Caco-2 (cell line): ENCODE measurements around the gene CDH13. TPM values are rescaled to one million over a fixed set of nuclear protein-coding genes. Genes with fewer than 3 reads are reported as not detected.

ENCODE experiments used
- BruUV-seq: library from RNA; stranded (reverse); fragments of 400-500 nt; replicated peaks from 2 replicates; lab custom pipeline; 2021; lab: Mats Ljungman, UMichigan
- CTCF ChIA-PET: fragments of 300-600 bp; sonication (Branson Sonifier 250); formaldehyde crosslinking; loops from one replicate; lab custom pipeline; 2022; ENCODE audit warnings: antibody characterized with exemption; lab: Charles Lee
- POLR2A ChIA-PET: fragments of 300-600 bp; sonication (Branson Sonifier 250); formaldehyde crosslinking; loops from one replicate; lab custom pipeline; 2022; ENCODE audit warnings: antibody characterized with exemption; lab: Charles Lee
- DNase-seq, 2 experiments: peaks; one replicate each; pipeline versions ENCODE4 v3.0.0 to v3.0.0-alpha.2; 2020 to 2022
- H3K27me3 ChIP-seq: replicated peaks from 2 replicates; pipeline ENCODE4 v1.6.0; 2011; ENCODE audit warnings: low read length; ENCODE audit not compliant: control insufficient read depth, insufficient read depth
- H3K36me3 ChIP-seq: 2 replicates; pipeline ENCODE4 v1.5.1; 2011; ENCODE audit warnings: low read length; ENCODE audit not compliant: control insufficient read depth, insufficient read depth
- H3K4me1 ChIP-seq: fragments of 250-450 bp; sonication (Bioruptor Pico); 2 replicates; pipeline ENCODE4 v1.5.1; 2020; ENCODE audit warnings: mild to moderate bottlenecking
- H3K4me3 ChIP-seq: 2 replicates; pipeline ENCODE4 v1.5.1; 2011; ENCODE audit warnings: low read depth, mild to moderate bottlenecking, control low read depth, low read length
- H3K9me3 ChIP-seq: fragments of 250-450 bp; sonication (Bioruptor Pico); 2 replicates; pipeline ENCODE4 v1.5.1; 2020; ENCODE audit warnings: mild to moderate bottlenecking, moderate library complexity
- H3K27ac Mint-ChIP-seq: one replicate; pipeline ENCODE4 v1.8.0; 2022; ENCODE audit warnings: mixed read lengths; ENCODE audit not compliant: unreplicated experiment
- H3K27me3 Mint-ChIP-seq: one replicate; pipeline ENCODE4 v1.8.0; 2022; ENCODE audit warnings: mixed read lengths; ENCODE audit not compliant: insufficient read depth, unreplicated experiment
- H3K36me3 Mint-ChIP-seq: one replicate; pipeline ENCODE4 v1.8.0; 2022; ENCODE audit warnings: mild to moderate bottlenecking, mixed read lengths; ENCODE audit not compliant: insufficient read depth, unreplicated experiment
- H3K4me1 Mint-ChIP-seq: one replicate; pipeline ENCODE4 v1.8.0; 2022; ENCODE audit warnings: low read depth, mixed read lengths; ENCODE audit not compliant: unreplicated experiment
- H3K4me3 Mint-ChIP-seq: one replicate; pipeline ENCODE4 v1.8.0; 2022; ENCODE audit warnings: mild to moderate bottlenecking, moderate library complexity, mixed read lengths; ENCODE audit not compliant: unreplicated experiment
- H3K9me3 Mint-ChIP-seq: one replicate; pipeline ENCODE4 v1.8.0; 2022; ENCODE audit warnings: mixed read lengths; ENCODE audit not compliant: unreplicated experiment
- intact Hi-C: fragments of 100-400 bp; cut with micrococcal nuclease; formaldehyde crosslinking; loops from one replicate; pipeline ENCODE4 v1.10.0; 2022; ENCODE audit not compliant: unreplicated experiment
- total RNA-seq: library from RNA; stranded (reverse); gene quantifications from 2 replicates; pipeline ENCODE4 v1.2.3, GENCODE V29; 2022
- TF ChIP-seq, protein P1 (sequence below), 2 experiments: fragments of 200-600 bp in 1 of 2; IDR thresholded peaks; 1 replicate in 1 of 2; 2 replicates in 1 of 2; pipeline versions ENCODE4 v1.5.1 to v1.8.0; 2011 to 2022; ENCODE audit warnings: antibody characterized with exemption in 1 of 2, control low read depth in 1 of 2, inconsistent platforms in 1 of 2, low read depth in 1 of 2, low read length in 1 of 2, mild to moderate bottlenecking in 1 of 2, moderate library complexity in 1 of 2; ENCODE audit not compliant: insufficient read depth in 1 of 2, severe bottlenecking in 1 of 2, unreplicated experiment in 1 of 2

The CDH13 gene
- total RNA-seq, 1 experiment from 2014 or later = 2.2 TPM

- intact Hi-C loops = loop anchor here (10.0 kb wide), 1 partner anchor 75 kb away; no protein-coding TSS in a partner anchor
- no peaks in the 10 kb centered on the region for H3K27me3 ChIP-seq
- no peaks in the 10 kb centered on the region for H3K9me3 Mint-ChIP-seq
- H3K4me1 Mint-ChIP-seq = no peaks in the 10 kb centered on the region
- ChIA-PET CTCF (no interaction called here), POLR2A (no interaction called here)
- no peak overlapping the region for H3K4me3 ChIP-seq
- H3K4me3 Mint-ChIP-seq = no peak overlapping the region
- H3K4me1 ChIP-seq = no peaks in the 10 kb centered on the region
- no peak for DNase-seq
- H3K9me3 ChIP-seq = peaks cover 4% of the 10 kb centered on the region; the same call in 1 of the 2 replicates
- no peaks in the 10 kb centered on the region for H3K36me3 Mint-ChIP-seq
- no peak overlapping the region for H3K27ac Mint-ChIP-seq
- TF ChIP-seq, protein P1, sequence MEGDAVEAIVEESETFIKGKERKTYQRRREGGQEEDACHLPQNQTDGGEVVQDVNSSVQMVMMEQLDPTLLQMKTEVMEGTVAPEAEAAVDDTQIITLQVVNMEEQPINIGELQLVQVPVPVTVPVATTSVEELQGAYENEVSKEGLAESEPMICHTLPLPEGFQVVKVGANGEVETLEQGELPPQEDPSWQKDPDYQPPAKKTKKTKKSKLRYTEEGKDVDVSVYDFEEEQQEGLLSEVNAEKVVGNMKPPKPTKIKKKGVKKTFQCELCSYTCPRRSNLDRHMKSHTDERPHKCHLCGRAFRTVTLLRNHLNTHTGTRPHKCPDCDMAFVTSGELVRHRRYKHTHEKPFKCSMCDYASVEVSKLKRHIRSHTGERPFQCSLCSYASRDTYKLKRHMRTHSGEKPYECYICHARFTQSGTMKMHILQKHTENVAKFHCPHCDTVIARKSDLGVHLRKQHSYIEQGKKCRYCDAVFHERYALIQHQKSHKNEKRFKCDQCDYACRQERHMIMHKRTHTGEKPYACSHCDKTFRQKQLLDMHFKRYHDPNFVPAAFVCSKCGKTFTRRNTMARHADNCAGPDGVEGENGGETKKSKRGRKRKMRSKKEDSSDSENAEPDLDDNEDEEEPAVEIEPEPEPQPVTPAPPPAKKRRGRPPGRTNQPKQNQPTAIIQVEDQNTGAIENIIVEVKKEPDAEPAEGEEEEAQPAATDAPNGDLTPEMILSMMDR (IDR thresholded peaks at IDR 0.05; ENCODE audit: insufficient read depth in 1 of 2, low read depth in 1 of 2, low read length in 1 of 2, severe bottlenecking in 1 of 2, unreplicated experiment in 1 of 2) = no peak
- H3K36me3 ChIP-seq = no peaks in the 10 kb centered on the region
- peaks cover 4% of the 10 kb centered on the region for H3K27me3 Mint-ChIP-seq
- no TSS peak for BruUV-seq
Measured at GRCh38 chr16:83660282-83660681, 1033.5 kb downstream of the CDH13 start.

DNA sequence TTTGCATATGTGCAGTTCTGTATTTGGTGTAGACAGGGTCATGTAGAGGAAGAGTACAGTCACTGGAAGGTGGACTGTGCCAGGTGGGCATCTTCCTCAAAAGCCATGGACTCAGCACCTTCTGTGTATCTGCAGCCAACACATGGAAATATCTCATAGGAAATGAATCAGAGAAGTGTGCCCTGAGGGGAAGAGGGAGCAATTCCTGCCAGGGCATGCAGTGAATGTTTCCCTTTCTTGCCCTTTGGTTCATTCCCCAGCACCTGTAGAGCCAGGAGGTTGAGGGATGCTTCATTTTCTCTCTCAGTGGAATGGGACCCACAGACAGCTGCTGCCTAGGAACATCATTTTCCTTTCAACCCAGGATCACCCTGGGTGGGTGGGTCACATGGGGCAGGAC, 1034.9 kb downstream of the CDH13 start:
- intact Hi-C loops = loop anchor here (10.0 kb wide), 1 partner anchor 77 kb away; no protein-coding TSS in a partner anchor
- CTCF ChIA-PET = no interaction called here
- H3K4me3 ChIP-seq = no peak overlapping the region
- POLR2A ChIA-PET = no interaction called here
- no peaks in the 10 kb centered on the region for H3K9me3 Mint-ChIP-seq
- H3K4me1 Mint-ChIP-seq = peaks cover 4% of the 10 kb centered on the region
- no peak for DNase-seq
- no peak overlapping the region for H3K4me3 Mint-ChIP-seq
- no TSS peak for BruUV-seq
- H3K27me3 Mint-ChIP-seq = peaks cover 2% of the 10 kb centered on the region
- H3K36me3 ChIP-seq = no peaks in the 10 kb centered on the region
- H3K27me3 ChIP-seq = no peaks in the 10 kb centered on the region
- H3K9me3 ChIP-seq = peaks cover 4% of the 10 kb centered on the region; the same call in 1 of the 2 replicates
- H3K36me3 Mint-ChIP-seq = no peaks in the 10 kb centered on the region
- H3K4me1 ChIP-seq = no peaks in the 10 kb centered on the region
- H3K27ac Mint-ChIP-seq = no peak overlapping the region
- TF ChIP-seq, protein P1 (IDR thresholded peaks at IDR 0.05; ENCODE audit: insufficient read depth in 1 of 2, low read depth in 1 of 2, low read length in 1 of 2, severe bottlenecking in 1 of 2, unreplicated experiment in 1 of 2) = no peak

DNA sequence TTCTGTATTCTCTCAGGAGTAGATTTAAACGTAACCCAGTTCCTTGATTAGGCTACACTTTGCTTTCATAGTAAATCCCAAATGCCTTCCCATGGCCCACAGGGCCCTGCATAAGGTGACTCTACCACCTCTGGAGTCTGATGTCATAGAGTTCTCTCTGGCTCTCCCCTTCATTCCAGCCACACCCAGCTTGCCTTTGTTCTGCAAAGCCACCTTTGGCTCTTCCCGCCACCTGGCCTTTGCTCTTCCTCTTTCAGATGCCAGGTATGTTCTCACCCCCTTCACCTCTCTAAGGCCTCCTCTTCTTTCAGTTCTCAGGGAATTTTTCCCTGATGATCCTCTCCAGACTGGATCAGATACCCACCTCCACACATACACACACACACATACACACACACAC, 1039.7 kb downstream of the CDH13 start:
- no peak for DNase-seq
- Histone ChIP-seq H3K9me3 (peaks cover 4% of the 10 kb centered on the region; the same call in 1 of the 2 replicates), H3K4me1 (no peaks in the 10 kb centered on the region), H3K36me3 (no peaks in the 10 kb centered on the region), H3K4me3 (no peak overlapping the region), H3K27me3 (no peaks in the 10 kb centered on the region; the same call in none of the 2 replicates)
- H3K9me3 Mint-ChIP-seq = no peaks in the 10 kb centered on the region
- H3K4me1 Mint-ChIP-seq = peaks cover 6% of the 10 kb centered on the region
- POLR2A ChIA-PET = no interaction called here
- BruUV-seq = no TSS peak
- H3K36me3 Mint-ChIP-seq = no peaks in the 10 kb centered on the region
- CTCF ChIA-PET = no interaction called here
- no peak overlapping the region for H3K4me3 Mint-ChIP-seq
- TF ChIP-seq, protein P1 (IDR thresholded peaks at IDR 0.05; ENCODE audit: insufficient read depth in 1 of 2, low read depth in 1 of 2, low read length in 1 of 2, severe bottlenecking in 1 of 2, unreplicated experiment in 1 of 2) = no peak
- intact Hi-C loops = loop anchor here (10.0 kb wide), 1 partner anchor 82 kb away; no protein-coding TSS in a partner anchor
- H3K27ac Mint-ChIP-seq = no peak overlapping the region
- H3K27me3 Mint-ChIP-seq = peaks cover 7% of the 10 kb centered on the region
